Activated T-cell treated with anti-CD3 and anti-CD28 coated beads for 48 hours (primary cell): Measurements from ENCODE around the gene ITFG1.
"Not testable (repeated sequence)": the region's sequence is repeated elsewhere in the genome, so short reads cannot be mapped to it uniquely, and the experiment has no call there.

Source experiments
- DNase-seq: peaks from one replicate; pipeline ENCODE4 v3.0.0-alpha.2; 2020; ENCODE audit warnings: low read depth

The ITFG1 gene

DNA sequence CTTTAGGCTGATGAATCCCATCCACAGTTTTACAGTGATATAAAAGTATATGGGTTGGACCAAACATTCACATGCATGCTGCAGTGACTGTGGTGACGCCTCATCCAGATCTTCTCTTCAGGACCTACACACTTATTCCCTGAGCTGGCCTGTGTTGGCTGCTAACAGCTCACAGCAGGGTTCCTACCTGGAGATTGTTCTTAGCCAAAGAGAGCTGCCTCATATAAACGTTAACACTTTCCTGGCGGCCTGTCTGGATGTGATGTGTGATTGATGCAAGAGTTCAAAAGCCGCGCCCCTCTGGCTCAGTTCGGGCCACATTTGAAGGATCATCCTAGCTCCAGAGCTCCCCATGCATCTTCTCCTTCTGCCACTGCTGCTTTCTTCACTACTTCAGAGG lies 224.1 kb downstream of the ITFG1 start:
- DNase-seq: no peak

DNA sequence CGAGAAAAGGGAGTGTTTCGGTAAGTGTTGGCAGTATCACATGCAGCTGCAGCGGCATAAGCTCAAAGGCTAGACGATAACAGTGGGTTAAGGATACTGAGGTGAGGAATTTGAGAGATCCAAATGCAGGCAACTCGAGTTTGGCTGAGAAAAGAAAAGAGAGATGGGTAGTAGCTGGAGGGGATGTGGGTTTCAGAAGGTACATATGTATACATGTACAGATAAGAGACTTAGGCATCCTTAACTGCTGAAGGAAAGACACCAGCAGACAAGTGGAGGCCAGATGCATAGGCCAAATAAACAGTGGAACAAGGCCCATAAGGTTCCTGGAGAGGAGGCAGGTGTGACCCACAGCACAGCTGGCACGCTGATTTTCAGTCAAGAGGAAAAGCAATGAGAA lies 230.6 kb downstream of the ITFG1 start:
- DNase-seq: no peak

DNA sequence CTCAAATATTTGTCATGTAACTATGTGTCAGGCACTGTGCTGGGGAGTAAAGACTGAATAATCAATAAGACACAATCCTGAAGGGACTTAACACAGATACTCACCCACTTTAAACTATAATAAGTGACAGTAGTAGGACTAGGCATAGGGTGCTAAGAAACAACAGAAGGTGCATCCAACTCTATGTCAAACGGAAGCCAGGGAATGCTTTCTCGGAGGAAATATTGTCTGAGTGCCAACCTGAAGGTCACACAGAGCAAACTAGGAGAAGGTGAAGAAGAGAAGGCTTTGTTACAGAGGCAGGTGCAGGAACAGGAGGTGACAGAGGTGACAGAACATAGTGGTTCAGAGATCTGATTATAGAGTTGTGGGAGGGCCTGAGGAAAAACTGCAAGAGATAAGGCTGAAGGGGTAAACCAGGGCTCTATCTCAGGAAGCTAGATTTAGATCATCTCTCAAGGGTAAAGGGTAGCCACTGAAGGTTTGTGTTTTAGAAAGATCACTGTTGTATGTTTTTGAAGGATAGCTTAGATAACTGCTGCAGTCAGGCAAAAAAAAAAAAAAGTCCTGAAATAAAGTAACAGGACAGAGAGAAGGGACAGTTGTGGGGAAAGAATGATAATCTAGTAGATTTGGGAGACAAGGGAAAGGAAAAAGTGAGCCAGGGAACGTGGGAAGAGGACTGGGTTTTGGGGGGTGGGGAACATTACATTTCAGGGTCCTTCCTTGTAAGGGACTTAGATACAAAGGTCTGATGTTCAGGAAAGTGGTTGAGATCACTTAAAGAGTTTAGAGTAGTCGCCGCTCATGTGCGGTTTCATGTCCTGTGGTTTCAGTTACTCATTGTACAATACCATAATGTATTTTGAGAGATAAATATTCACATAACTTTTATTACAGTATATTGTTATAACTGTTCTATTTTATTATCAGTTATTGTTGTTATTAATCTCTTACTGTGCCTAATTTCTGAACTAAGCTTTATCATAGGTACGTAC lies 231.5 kb downstream of the ITFG1 start:
- no peak for DNase-seq

DNA sequence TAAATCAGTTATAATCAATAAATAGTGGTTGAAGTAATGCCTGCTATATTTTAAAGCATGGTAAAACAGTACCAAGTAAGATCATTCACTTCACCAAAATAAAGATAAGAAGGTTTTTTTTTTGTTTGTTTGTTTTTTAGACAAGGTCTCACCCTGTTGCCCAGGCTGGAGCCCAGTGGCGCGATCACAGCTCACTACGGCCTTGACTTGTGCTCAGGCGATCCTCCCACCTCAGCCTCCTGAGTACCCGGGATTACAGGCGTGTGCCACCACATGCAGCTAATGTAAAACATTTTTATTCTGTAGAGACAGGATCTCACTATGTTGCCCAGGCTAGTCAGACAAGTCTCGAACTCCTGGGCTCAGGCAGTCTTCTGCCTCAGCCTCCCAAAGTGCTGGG lies 232.6 kb downstream of the ITFG1 start:
- no peak for DNase-seq

DNA sequence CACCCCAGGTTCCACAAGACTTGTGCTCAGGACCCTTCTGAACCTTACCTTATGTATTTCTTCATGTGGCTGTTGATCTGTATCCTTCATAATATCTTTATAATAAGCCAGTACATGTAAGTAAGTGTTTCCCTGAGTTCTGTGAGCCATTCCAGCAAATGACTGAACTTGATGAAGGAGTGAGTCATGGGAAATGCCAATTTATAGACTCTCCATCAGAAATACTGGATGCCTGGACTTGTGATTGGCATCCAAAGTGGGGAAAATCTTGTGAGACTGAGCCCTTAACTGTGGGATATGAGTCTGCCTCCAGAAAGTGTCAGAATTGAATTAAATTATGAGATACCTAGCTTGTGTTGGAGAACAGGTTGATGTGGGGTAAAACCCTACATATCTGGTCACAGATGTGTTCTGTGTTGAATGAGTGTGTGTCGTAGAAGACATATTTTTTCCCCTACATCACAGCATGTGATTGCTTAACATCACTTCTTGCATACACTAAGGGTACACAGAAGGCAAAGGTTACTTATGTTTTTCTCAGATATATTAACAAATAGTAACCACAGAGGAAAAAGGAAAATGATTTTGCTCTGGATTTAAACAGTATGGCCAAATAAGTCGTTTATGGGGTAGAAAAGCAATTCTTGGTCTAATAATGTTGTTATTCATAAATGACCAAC lies 247.0 kb downstream of the ITFG1 start:
- no peak for DNase-seq

DNA sequence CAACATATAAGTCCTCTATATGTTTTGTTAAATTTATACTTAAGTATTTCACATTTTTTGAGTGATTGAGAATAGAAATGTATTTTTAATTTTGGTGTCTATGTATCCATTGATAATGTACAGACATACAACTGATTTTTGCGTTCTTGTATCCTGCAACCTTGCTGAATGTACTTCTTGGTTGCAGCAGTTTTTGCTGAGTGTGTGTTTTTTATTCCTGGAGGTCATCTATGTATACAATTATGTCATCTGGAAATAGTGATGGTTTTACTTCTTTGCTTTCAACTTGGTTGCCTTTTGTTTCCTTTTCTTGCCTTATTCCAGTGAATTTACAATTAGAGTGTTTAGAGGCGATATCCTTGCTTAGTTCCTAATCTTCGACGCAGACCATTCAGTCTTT lies 249.6 kb downstream of the ITFG1 start:
- no peak for DNase-seq

DNA sequence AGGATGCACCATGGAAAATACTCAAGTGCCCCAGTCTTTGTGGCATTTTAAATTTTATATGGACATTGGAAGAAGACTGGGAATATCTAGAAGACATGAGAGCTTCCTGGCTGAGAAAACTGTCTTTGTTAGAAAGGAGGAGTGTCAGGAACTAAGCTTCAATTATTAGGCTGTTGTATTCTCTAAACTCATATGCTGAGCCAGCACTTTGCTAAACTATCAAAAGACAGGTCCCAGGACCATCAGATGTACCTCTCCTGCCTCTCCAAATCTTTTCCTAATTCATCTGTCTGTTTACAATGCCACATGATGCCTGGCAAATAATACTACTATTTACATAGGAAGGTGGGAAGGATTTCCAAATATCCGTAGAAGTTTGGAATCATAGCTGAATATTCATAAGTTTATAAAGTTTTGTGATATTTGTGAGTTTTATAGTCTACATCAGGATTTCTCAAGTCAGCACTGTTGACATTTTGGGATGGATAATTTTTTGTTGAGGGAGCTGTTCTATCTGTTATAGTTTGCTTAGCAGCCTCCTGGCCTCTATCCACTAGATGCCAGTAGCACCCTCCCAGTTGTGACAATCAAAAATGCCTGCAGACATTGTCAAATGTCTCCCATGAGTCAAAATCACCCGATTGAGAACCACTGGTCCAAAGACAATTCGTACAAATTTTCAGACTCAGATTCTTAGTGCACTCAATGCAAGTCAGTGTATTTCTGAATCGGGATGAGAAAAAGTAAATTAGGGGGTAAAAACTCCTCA lies 255.9 kb downstream of the ITFG1 start:
- DNase-seq: no peak

DNA sequence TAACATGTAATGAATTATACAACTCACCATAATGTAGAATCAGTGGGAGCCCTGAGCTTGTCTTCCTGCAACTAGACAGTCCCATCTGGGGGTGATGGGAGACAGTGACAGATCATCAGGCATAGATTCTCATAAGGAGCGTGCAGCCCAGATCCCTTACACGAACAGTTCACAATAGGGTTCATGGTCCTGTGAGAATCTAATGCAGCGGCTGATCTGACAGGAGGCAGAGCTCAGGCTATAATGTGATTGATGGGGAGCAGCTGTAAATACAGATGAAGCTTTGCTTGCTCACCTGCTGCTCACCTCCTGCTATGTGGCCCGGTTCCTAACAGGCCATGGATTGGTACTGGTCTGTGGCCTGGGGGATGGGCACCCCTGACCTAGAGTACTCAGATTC lies 257.4 kb downstream of the ITFG1 start:
- not testable (repeated sequence) for DNase-seq

DNA sequence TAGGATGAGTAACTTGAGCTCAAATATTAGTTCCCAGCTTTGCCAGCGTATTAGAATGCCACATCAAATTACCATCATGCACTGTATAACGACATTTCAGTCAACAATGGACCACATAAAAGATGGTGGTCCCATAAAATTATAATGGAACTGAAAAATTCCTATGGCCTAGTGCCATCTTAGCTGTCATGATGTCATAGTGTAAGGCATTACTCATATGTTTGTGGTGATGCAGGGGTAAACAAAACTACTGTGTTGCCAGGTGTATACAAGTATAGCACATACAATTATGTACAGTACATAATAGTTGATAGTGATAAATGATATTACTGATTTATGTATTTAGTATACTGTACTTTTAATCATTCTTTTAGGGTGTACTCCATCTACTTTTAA lies 262.7 kb downstream of the ITFG1 start:
- DNase-seq: no peak

DNA sequence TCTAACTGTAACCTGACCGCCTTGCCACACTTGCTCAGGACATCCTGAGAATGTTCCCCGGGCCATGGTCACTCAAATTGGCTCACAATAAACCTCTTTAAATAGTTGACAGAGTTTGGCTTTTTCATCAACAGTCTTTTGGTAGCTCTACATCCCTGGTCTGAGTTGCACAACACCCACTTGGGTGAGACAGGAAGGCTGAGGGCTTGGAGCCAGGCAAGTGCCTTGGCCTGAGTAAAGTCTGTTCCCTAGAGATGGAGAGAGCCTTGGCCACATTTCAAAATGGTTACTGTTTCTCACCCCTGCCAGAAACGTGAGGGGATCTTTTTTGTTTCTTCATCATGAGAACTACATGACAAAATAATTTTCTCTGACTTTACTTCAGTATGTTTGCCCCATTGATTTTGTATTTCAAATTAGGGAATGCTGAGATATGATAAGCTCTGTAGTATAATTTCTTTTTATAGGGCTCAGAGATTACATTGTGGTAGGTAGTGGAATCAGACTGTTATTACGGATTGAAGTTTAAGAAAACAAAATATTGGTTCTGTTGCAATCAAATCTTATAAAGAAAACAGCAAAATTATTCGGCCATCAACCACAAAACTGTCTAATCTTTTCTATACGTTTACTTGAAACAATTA lies 263.2 kb downstream of the ITFG1 start:
- DNase-seq: no peak

DNA sequence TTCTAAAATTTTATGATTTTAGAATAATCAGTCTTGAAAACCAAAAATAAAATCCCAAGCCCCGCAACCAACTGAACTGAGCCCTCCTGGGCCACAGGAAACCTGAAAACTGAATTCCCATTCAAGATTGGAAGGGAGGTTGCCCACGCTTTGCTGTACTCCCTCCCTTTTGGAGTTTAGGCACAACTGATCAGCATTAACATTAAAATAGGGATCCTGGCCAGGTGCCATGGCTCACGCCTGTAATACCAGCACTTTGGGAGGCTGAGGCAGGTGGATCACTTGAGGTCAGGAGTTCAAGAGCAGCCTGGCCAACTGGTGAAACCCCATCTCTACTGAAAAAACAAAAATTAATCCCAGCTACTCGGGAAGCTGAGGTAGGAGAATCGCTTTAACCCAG lies 264.4 kb downstream of the ITFG1 start:
- no peak for DNase-seq

DNA sequence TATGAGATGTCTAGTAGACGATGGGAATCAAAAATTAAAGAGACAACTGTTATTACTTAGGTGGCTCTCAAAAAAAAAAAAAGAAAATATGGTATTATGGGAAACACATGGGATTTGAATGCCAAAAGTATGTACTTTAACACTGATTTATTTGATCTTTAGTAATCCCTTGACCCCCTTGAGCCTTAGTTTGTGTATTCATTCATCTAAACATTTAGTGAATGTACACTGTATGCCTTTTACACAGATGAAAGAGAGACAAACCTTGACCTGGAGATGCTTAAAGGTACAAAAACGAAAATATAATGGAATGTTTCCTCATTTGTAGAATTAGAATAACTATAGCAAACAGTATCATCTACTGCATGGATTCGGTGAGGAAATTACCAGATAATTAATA lies 278.5 kb downstream of the ITFG1 start:
- DNase-seq: no peak

DNA sequence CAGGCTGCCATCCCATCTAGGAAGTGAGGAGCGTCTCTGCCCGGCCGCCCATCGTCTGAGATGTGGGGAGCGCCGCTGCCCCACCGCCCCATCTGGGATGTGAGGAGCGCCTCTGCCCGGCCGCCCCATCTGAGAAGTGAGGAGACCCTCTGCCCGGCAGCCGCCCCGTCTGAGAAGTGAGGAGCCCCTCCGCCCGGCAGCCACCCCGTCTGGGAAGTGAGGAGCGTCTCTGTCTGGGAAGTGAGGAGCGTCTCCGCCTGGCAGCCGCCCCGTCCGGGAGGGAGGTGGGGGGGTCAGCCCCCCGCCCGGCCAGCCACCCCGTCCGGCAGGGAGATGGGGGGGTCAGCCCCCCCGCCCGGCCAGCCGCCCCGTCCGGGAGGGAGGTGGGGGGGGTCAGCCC lies 279.8 kb downstream of the ITFG1 start:
- DNase-seq: not testable (repeated sequence)

DNA sequence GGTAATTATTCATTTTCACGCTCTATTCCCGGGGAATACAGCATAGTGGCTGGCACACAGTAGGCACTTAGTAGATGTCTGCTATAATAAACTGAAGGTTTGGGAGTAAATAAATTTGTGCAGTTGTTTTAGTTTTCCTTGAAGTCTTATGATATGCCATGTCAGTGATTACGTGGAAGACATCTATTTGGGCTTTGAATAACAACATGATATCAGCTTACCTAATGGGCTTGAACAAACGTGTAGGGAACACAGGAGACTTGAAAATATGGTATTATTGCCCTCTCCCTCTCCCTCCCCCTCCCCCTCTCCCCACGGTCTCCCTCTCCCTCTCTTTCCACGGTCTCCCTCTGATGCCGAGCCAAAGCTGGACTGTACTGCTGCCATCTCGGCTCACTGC lies 280.8 kb downstream of the ITFG1 start:
- DNase-seq: no peak

DNA sequence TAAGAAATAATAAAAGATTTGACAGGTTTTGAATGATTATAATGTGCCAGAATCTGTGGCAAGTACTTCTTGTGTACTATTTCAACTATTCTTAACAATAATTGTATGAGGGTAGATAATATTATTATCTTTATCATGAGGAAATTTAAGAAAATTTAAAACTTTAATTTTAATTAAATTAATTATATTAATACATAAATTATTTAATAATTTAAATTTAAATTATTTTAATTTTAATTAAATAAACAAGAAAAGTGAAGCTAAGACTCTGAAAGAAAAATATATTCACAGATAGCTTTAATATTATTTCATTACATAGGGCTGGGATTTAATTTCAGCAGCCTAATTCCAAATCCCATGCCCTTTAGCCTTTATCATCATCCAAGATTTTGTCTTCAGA lies 285.7 kb downstream of the ITFG1 start:
- no peak for DNase-seq

DNA sequence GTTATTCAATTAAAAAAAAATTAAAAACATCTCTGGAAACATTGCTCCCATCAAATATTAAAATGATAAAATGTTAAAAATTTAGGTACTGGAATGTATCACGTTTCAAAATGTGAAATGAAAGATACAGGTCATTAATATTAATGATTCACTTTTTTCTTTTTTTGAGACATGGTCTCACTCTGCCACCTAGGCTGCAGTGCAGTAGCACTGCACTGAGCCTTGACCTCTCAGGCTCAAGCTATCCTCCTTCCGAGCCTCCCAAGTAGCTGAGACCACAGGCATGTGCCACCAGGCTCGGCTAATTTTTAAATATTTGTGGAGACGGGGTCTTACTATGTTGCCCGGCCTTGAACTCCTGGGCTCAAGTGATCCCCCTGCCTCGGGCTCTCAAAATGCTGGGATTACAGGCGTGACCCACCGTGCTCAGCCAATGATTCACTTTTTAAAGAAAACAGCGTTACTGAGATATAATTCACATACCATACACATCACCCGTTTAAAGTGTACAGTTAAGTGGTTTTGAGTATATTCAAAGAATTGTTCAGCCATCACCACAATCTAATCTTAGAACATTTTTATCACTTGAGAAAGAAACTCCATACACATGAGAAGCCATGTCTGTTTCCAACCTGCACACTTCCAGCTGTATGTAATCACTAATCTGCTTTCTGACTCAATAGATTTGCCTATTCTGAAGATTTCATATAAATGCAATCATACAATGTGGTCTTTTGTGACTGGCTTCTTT lies 298.0 kb downstream of the ITFG1 start:
- DNase-seq: no peak

DNA sequence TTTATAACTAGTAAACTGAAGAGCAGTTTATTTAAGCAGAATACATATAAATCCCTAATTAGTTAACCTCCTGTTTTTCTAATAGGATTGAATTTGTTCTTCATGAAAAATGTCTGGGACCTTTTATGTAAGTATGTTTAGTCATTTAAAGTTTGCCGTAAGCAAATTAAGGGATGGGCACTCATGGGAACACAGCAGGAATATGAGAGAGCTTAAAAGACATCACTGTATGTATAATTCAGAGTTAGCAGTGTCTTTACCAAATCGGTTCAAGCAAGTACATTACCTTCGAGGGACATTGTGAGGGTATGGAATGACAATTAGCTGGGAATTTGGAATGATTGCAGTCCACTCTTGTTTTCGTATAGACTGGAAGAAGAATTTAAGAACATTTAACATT lies 299.4 kb downstream of the ITFG1 start:
- no peak for DNase-seq

DNA sequence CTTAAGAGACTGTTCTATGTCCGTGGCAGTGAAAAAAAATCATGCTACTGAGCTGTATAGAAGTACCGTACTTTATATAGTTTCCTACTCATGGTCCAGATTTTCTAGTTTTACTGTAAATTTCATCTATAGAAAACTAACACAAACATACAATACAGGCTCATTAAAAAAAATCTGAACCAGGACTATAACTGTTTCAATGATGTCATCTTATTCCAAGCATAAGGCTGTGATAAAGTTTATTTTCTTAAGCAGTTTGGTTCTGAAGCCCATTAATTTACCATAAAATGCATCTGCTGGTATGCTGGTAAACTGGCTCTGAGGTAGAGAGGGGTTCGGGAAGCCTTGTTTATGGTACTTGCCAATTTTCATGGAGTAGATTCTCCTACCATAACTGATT lies 300.4 kb downstream of the ITFG1 start:
- DNase-seq: no peak

DNA sequence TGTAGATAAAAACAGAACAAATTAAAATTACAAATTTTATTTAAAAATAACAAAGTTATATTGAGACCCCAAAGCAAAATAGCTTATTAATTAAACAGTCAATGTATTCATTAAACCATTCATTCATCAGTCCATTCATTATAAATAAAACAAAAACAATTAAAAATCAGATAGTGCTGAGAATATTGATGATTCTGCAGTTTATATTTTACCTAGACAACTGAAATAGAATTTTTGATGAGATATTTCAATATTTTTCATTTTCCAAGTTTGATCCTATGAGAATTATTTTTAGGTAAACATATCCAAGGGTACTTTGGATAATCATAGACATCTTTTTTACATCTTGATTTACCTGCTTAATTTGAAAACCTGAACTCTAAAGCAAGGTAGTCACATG lies 301.9 kb downstream of the ITFG1 start:
- no peak for DNase-seq

DNA sequence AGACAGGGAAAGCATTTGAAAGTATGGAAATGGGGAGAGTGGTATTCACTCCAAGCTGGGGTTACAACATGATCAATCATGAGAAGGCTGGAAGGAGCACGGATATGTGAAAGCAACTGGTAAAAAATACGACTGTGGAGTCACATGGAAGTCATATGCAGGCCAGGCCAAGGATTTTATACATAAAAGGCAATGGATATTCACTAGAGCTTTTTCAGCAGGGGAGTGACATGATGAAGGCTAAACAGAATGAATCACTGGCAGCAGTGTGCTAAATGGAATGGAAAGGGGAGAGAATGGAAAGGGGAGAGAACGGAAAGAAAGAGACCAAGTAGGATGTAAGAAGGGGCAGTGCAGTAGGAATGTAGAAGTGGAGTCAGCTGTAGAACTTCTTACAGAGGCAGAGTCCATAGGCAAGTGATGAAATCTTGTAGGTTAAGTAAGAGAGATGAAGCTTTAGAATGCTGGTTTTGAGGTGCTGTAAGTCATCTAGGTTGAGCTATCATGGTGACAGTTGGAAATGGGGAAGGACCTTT lies 304.1 kb downstream of the ITFG1 start:
- DNase-seq: no peak

DNA sequence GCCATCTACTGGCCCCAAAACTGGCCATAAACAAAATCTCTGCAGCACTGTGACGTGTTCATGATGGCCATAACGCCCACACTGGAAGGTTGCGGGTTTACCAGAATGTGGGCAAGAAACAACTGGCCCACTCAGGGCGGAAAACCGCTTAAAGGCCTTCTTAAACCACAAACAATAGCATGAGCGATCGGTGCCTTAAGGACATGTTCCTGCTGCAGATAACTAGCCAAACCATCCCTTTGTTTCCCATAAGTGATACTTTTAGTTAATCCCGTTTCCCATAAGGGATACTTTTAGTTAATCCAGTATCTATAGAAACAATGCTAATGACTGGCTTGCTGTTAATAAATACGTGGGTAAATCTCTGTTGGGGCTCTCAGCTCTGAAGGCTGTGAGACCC lies 308.4 kb downstream of the ITFG1 start:
- not testable (repeated sequence) for DNase-seq
